Calu3 (cell line): ENCODE results near the gene CAVIN1. TPM values are rescaled to one million over a fixed set of nuclear protein-coding genes. Genes with fewer than 3 reads are reported as not detected.
"Not testable (repeated sequence)": the region's sequence is repeated elsewhere in the genome, so short reads cannot be mapped to it uniquely, and the experiment has no call there.

ENCODE experiments used
- BruUV-seq: library from RNA; stranded (reverse); fragments of 400-500 nt; replicated peaks from 2 replicates; lab custom pipeline; 2021; lab: Mats Ljungman, UMichigan
- CTCF ChIA-PET: fragments of 300-600 bp; sonication (Branson Sonifier 250); formaldehyde crosslinking; loops from one replicate; lab custom pipeline; 2022; ENCODE audit warnings: antibody characterized with exemption; lab: Charles Lee
- DNase-seq: peaks from one replicate; pipeline ENCODE4 v3.0.0; 2022
- H3K27ac Mint-ChIP-seq: one replicate; pipeline ENCODE4 v1.8.0; 2022; ENCODE audit warnings: mixed read lengths; ENCODE audit not compliant: unreplicated experiment
- H3K27me3 Mint-ChIP-seq: one replicate; pipeline ENCODE4 v1.8.0; 2022; ENCODE audit warnings: mixed read lengths; ENCODE audit not compliant: unreplicated experiment
- H3K36me3 Mint-ChIP-seq: one replicate; pipeline ENCODE4 v1.8.0; 2022; ENCODE audit warnings: mild to moderate bottlenecking, moderate library complexity, mixed read lengths; ENCODE audit not compliant: insufficient read depth, unreplicated experiment
- H3K4me1 Mint-ChIP-seq: one replicate; pipeline ENCODE4 v1.8.0; 2022; ENCODE audit warnings: mild to moderate bottlenecking, low read depth, mixed read lengths; ENCODE audit not compliant: unreplicated experiment
- H3K4me3 Mint-ChIP-seq: one replicate; pipeline ENCODE4 v1.8.0; 2022; ENCODE audit warnings: mild to moderate bottlenecking, low read depth, moderate library complexity, mixed read lengths; ENCODE audit not compliant: unreplicated experiment
- H3K9me3 Mint-ChIP-seq: one replicate; pipeline ENCODE4 v1.8.0; 2022; ENCODE audit warnings: low read depth, mixed read lengths; ENCODE audit not compliant: unreplicated experiment
- intact Hi-C: fragments of 100-400 bp; cut with micrococcal nuclease; formaldehyde crosslinking; loops from one replicate; pipeline ENCODE4 v1.10.0; 2022; ENCODE audit not compliant: unreplicated experiment
- total RNA-seq: library from RNA; stranded (reverse); gene quantifications from 2 replicates; pipeline ENCODE4 v1.2.3, GENCODE V29; 2022
- TF ChIP-seq, protein P1 (sequence below): fragments of 200-600 bp; IDR thresholded peaks from one replicate; pipeline ENCODE4 v1.8.0; 2022; ENCODE audit warnings: antibody characterized with exemption; ENCODE audit not compliant: unreplicated experiment

The CAVIN1 gene
- total RNA-seq, 1 experiment from 2014 or later: 4.0 TPM

GRCh38 chr17:42378359-42378958 is 44.6 kb downstream of the CAVIN1 start:
- Mint-ChIP-seq H3K4me1 (peaks cover 26% of the 10 kb centered on the region), H3K27ac (peak overlapping the region; percentile 78), H3K36me3 (peaks cover 16% of the 10 kb centered on the region), H3K9me3 (no peaks in the 10 kb centered on the region), H3K4me3 (peak overlapping the region; percentile 70), H3K27me3 (no peaks in the 10 kb centered on the region)
- no peak for DNase-seq
- intact Hi-C loops: no loop called here
- CTCF ChIA-PET: interaction anchor here (0.7 to 1.7 kb wide), 6 partner anchors 10 to 50 kb away, joined by 3 to 12 read pairs (median 4); partner anchors contain the start of gene STAT3
- no TSS peak for BruUV-seq
- TF ChIP-seq, protein P1, sequence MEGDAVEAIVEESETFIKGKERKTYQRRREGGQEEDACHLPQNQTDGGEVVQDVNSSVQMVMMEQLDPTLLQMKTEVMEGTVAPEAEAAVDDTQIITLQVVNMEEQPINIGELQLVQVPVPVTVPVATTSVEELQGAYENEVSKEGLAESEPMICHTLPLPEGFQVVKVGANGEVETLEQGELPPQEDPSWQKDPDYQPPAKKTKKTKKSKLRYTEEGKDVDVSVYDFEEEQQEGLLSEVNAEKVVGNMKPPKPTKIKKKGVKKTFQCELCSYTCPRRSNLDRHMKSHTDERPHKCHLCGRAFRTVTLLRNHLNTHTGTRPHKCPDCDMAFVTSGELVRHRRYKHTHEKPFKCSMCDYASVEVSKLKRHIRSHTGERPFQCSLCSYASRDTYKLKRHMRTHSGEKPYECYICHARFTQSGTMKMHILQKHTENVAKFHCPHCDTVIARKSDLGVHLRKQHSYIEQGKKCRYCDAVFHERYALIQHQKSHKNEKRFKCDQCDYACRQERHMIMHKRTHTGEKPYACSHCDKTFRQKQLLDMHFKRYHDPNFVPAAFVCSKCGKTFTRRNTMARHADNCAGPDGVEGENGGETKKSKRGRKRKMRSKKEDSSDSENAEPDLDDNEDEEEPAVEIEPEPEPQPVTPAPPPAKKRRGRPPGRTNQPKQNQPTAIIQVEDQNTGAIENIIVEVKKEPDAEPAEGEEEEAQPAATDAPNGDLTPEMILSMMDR: no peak

GRCh38 chr17:42373896-42374295 is 49.2 kb downstream of the CAVIN1 start:
- Mint-ChIP-seq H3K27me3 (no peaks in the 10 kb centered on the region), H3K9me3 (no peaks in the 10 kb centered on the region), H3K36me3 (peaks cover 21% of the 10 kb centered on the region), H3K27ac (no peak overlapping the region), H3K4me3 (no peak overlapping the region), H3K4me1 (peaks cover 12% of the 10 kb centered on the region)
- intact Hi-C loops: no loop called here
- TF ChIP-seq, protein P1: no peak
- no peak for DNase-seq
- BruUV-seq: no TSS peak
- CTCF ChIA-PET: no interaction called here

- CTCF ChIA-PET: interaction anchor here (0.6 kb wide), 1 partner anchor 54 kb away, joined by 3 read pairs; no protein-coding TSS in a partner anchor
- no TSS peak for BruUV-seq
- intact Hi-C loops: no loop called here
Measured at GRCh38 chr17:42372142-42372541, 50.9 kb downstream of the CAVIN1 start.

GRCh38 chr17:42368797-42369561 is 54.1 kb downstream of the CAVIN1 start:
- H3K4me3 Mint-ChIP-seq, H3K9me3 Mint-ChIP-seq, H3K27ac Mint-ChIP-seq, H3K27me3 Mint-ChIP-seq, BruUV-seq, intact Hi-C loops, DNase-seq: not testable (repeated sequence)
- Mint-ChIP-seq H3K4me1 (peaks cover 11% of the 10 kb centered on the region), H3K36me3 (peaks cover 13% of the 10 kb centered on the region)
- CTCF ChIA-PET: interaction anchor here (0.7 to 1.1 kb wide), 3 partner anchors 10 to 24 kb away, joined by 3 to 4 read pairs (median 3); no protein-coding TSS in a partner anchor

More at GRCh38 chr17:42372142-42372541, 50.9 kb downstream of the CAVIN1 start:
- H3K4me3 Mint-ChIP-seq: no peak overlapping the region
- H3K27me3 Mint-ChIP-seq: no peaks in the 10 kb centered on the region
- no peaks in the 10 kb centered on the region for H3K9me3 Mint-ChIP-seq
- peaks cover 13% of the 10 kb centered on the region for H3K36me3 Mint-ChIP-seq
- DNase-seq: no peak
- peaks cover 7% of the 10 kb centered on the region for H3K4me1 Mint-ChIP-seq
- no peak overlapping the region for H3K27ac Mint-ChIP-seq
- TF ChIP-seq, protein P1: no peak

DNA sequence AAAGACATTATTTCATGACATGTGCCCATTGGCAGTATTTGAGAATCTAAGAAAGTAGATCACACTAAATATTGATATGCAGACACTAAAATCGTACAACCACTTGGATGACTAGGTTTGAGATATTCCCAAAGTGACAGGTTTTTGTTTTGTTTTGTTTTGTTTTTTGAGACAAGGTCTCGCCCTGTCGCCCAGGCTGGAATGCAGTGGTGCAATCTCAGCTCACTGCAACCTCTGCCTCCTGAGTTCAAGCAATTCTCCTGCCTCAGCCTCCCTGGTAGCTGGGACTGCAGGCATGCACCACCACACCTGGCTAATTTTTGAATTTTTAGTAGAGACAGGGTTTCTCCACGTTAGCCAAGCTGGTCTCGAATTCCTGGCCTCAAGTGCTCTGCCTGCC is 54.7 kb downstream of the CAVIN1 start:
- BruUV-seq, DNase-seq, intact Hi-C loops, H3K9me3 Mint-ChIP-seq, H3K27me3 Mint-ChIP-seq, H3K27ac Mint-ChIP-seq, H3K4me3 Mint-ChIP-seq: not testable (repeated sequence)
- CTCF ChIA-PET: interaction anchor here (0.7 kb wide), 1 partner anchor 11 kb away, joined by 3 read pairs; no protein-coding TSS in a partner anchor
- peaks cover 18% of the 10 kb centered on the region for H3K4me1 Mint-ChIP-seq
- peaks cover 13% of the 10 kb centered on the region for H3K36me3 Mint-ChIP-seq

GRCh38 chr17:42366176-42367023 is 56.7 kb downstream of the CAVIN1 start:
- H3K4me1 Mint-ChIP-seq: peaks cover 37% of the 10 kb centered on the region
- H3K36me3 Mint-ChIP-seq, BruUV-seq, H3K4me3 Mint-ChIP-seq, DNase-seq, intact Hi-C loops, H3K27me3 Mint-ChIP-seq, H3K9me3 Mint-ChIP-seq, H3K27ac Mint-ChIP-seq: not testable (repeated sequence)
- CTCF ChIA-PET: interaction anchor here (0.6 to 1.2 kb wide), 4 partner anchors 10 to 436 kb away, joined by 3 to 8 read pairs (median 4); partner anchors contain the start of gene ODAD4
